GM19395 (cell line): ENCODE measurements around the gene RNF145.

Source experiments
- ATAC-seq: cut with Tn5 transposase; IDR thresholded peaks from one replicate; pipeline ENCODE4 v1.9.1; 2021; ENCODE audit warnings: mild to moderate bottlenecking, moderate library complexity; ENCODE audit not compliant: unreplicated experiment

The RNF145 gene

DNA sequence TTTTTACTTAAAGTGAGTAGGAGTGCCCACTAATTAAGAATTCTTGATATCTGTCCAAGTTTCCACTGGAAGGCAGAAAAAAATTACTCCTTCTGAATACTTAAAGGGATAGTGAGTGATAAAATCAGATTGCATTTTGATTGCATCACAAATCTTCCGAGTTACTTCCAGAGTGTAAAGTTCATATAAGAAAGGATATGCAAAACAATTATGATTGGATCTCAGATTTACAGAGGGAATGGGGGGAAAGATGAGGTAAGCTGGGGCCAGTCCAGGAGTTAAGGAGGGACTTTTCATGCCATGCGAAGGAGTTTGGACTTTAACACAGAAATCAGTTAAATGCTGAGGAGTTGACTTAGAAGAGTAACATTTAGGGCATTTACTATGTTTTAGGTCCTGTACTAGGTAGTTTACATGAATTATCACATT is 9.3 kb upstream of the RNF145 start:
- ATAC-seq: no peak

DNA sequence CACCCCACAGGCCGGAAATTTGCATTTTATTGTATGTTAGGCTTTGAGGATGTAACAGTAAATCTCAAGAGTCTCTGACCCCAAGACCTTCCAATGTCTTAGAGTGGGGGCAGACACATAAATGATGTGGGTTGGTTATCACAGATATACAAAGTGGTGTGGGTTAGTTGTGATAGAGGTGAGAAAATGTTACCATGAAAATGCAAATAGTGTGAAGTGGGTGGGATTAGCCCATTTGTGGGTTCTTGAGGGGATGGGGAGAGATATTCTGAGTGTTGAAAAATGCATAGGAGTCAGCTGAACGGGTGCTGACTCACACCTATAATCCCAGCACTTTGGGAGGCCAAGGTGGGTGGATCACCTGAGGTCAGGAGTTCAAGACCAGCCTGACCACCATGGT is 7.9 kb upstream of the RNF145 start:
- ATAC-seq: no peak

DNA sequence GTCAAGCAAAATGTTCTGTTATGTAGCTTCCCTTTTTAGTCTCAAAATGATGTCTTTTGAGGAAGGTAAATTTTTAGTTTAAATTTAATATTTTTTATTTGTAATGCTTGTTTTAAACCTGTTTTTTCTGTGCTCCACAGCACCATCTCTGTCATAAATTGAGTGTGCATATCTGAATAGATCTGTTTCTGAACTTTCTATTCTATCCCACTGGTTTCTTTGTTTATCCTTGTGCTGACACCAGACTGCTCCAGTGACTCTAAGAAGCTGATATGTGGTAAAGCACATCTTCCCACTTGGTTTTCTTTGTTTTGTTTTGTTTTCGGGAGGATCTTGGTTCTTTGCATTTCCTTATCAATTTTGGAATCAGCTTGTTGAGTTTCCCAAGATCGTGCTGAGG is 7.1 kb upstream of the RNF145 start:
- ATAC-seq: no peak

DNA sequence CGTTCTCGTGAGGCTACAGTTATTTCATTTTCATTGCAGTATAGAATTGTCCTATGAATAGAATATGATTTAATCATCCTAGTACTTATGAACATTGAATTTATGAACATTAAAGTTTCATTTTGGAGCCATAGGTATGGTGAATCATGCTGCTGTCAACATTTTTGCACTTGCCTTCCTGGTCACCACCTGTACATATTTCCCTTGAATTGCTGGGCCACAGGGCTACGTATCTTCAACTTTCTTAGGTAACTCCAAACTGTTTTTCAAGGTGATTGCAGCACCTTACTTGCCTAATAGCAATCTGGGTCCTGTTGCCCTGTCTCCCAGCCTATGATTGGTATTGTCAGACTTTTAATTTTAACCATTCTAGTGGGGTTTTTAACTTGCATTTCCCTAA is 6.5 kb upstream of the RNF145 start:
- ATAC-seq: no peak

DNA sequence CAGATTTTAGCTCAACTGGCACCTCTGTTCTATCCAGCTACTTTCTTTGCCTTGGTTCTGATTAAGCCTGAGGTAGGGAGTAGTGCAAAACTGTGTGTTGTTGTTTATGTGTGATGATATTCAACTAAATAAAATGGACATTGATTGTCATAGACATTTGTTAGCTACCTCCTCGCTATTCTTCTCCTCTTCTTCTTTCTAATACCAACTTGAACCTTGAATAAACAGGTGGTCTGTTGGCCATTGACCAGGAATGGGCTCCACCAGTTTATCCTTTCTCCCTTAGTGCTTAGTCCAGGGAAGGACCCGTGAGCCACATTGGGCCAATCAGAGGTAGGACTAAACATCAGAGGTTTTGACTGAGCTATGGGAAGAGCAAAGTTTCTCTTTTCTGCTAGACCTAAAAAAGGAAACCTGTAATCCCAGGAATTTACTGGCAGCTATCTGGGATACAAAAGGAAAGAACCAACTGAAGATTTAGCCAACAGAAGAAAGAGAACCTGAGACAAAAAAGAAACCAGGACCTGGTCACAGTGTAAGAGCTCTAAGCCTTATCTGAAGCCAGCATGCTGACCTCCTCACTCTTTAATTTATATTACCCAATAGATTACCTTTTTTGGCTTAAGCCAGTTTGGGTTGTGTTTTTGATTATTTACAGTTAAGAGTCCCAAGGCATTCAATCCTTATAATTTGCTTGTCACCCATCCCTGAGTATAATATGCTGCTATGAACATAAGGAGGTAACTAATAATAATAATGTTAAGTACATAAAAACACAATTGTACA is 5.3 kb upstream of the RNF145 start:
- ATAC-seq: no peak

DNA sequence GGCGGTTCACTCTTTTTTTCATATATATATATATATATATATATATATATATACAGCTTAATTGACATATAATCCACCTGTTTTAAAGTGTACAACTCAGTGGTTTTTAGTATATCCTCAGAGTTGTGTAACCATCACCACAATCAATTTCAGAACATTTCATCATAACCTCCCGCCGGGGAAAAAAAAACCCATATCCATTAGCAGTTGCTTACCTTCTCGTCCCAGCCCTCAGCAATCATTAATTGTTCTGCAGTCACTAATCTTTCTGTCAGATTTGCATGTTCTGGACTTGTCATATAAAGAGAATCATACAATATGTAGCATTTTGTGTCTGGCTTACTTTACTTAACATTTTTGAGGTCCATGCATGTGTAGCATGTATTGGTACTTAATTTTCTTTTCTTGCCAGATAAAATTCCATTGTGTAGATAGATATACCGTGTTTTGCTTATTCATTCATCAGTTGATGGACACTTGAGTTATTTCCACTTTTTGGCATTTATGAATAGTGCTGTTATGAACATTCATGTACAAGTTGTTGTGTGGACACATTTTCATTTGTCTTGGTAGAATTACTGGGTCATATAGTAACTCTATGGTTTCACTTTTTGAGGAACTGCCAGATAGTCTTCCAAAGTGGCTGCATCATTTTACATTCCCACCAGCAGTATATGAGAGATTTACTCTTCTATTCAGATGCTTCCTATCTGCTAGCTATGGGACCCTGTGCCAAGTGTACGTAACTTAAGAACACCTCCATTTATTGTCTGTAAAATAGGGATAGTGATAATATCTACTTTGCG is 3.5 kb upstream of the RNF145 start:
- ATAC-seq: no peak

DNA sequence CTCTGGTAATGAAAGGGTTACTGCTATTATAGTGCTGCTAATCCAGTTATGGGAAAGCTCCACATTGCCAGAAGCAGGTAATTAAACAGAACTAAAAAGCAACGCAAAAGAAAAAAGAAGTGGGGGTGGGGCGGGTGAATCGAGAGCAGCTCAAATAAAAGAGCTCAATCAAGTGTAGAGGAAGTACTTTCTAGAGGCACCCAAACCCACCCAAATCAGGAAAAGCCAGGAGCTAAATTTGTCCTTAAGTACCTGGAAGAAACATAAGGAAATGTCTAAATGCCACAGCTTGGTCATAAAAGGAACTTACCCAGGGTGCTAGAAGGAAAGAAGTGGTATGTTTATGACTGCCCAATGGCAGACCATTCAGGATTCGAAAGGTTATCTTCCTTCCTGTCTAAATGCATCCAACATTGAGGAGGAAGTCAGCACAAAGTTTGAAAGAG is 2.4 kb upstream of the RNF145 start:
- ATAC-seq: no peak

DNA sequence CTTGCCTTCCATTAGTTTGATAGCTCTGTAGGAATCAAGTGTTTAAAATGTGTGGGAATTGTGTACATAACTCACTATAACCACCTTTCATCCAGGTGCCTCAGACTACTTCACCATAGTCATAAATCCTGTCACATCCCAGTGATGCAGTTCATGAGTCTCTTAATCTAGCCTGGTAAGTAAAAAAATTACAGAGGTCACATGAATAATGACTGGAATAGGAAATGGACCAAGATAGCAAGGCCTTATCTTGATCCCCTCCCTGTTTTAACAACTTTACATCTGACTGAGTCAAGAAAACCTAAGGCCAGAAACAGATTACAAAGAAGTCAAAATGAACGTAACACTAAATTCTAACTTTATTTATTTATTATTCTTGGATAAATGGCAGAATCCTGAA is 1.5 kb upstream of the RNF145 start:
- no peak for ATAC-seq

DNA sequence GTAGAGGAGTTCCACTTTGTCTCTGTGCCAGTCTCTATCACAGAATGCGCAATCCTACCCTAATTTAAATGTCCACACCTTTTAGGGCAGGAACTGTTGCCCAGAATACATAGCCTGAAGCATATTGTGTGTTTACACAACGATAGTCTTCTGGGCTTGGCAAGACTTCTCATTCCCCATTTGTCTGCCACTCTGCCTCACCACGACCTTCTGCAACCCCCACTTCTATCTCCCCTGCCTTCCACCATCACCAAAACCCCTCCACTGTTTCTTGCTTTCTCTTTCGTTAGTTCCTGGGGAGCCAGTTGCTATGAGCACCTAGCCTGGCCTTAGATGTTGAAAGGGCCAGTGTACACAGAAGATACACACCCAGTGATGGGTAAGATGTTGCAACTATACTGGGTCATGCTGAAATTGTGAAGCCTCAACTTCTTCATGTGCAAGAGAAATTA is 883 bp upstream of the RNF145 start:
- ATAC-seq: no peak

DNA sequence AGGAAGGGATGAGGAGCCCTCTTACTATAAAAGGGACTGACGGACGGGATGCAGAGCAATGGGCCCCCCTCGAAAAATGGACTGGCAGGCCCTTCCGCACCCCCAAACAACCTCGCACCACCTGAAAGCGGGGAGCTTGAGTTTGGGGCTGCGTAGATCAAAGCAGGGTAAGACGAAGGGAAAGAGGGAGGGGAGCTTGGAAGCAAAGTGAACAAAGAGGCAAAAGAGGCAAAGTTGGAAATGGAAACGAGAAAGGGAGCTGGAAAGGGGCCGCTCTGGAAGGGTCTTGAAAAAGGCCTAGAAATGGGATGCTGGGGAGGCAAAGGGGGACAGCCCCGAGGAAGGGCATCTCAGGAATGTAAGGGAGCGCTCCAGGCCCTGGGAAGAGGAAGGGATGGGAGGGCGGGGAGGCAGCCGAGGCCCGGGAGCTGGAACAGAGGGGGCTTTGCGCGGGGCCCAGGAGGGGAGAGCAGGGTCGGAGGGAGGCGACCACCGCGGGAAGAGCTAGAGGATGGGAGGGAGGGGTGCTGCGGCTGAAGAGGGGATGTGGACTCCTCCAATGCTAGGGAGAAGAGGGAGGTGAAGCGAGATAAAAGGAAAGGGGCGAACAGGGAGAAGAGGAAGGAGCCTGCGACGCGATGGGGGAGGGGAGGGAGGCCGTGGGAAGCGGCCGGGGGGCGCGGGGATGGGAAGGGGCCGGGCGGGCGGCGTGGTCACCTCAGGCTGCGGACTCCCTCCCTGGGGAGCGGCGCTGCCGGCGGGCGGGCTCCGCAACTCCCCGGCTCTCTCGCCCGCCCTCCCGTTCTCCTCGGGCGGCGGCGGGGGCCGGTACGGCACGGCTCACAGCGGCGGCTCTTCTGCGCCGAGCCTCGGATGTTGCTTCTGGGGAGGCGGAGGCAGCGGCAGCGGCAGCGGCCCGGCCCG is 577 bp downstream of the RNF145 start:
- peak; percentile 21 for ATAC-seq

DNA sequence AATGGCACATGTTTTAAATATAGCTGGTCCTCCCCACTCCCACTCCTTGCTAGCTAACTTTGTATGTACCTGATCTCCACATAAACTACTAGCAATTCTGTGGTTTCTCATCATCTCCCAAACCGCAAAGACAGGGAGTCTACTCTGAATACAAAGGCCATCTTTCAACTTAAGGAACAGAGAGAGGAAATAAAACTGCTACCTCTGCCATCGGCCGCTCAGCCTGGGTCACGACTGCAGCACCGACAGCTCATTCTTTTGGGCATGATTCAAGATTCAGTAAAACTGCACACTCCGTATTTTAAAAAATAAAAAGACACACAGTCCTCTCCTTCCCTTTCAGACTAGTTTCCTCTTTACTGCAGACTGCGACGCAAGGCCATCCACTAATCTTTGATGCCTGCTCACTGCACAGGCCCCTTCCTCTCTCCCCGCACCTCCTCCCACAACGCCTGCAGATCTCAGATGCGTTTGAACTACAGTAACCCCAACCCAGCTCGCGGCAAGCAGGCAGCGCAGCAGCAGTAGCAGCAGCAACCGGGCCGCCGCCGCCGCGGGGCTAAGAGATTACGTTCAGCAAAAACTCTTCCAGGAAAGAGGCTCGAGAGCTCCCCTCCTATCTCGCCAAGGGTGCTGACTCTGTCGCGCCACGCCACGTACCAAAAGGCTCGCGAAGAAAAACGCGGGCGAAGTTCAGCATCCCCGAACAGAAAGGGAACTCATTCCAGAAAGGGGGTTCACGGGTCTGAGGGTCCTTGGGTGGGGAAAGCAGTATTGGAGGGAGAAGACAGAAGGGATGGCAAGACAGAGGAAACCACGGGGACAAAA is 1.5 kb downstream of the RNF145 start:
- peak; percentile 61 for ATAC-seq

DNA sequence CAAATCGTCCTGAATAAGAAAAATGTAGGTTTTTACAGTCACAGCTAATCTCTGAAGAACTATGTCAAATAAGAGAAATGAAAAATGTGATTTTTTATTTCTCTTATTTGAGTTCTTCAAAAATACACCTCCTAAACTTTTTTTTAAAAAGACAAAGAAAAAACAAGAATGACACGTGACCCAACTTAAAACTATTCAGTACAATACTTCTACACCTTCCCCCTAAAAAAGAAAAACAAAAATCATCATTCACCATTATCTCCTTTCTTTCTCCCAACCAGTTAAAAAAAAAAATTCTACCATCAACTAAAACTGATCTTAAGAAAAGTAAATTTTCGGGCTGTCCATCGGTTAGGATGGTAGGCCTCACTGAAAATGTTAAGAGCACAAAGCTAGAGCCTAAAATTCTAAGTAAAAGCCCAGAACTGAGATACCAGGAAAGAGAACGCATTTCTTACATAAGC is 2.1 kb downstream of the RNF145 start:
- no peak for ATAC-seq

DNA sequence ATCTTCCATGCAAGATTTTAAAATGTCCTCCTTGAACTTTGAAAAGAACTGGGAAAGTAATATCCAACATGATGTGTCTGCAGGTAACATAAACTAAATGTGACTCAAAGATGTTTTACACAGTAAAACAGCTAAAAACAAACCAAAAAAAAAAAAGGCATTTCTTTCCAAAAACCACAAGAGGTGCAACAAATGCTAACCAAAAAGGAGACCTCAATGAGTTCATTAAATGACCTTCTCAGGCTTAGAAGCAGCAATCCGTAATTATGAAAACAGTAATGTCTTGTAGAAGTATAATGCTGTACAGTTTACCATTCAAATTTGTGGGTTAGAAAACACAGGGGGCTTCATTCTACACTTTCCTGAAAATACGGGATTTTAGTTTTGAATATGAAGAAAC is 2.5 kb downstream of the RNF145 start:
- no peak for ATAC-seq

DNA sequence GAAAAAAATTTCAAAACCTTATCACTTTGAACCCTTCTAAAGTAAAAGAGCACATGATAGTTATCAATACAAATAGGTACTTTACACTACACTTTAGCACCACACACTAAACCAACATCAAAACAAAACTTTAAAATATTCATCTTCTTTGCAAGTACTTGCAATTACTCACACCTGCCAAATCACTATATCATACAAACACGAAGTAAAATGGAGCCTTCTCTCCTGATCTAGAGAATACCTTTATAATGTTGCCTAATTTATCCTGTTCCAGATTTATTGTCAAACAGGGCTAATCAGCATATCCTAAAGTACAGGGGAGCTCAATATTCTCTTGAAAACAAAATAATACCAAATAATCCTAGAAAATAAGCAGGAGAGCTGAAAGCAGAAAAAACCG is 3.0 kb downstream of the RNF145 start:
- no peak for ATAC-seq

DNA sequence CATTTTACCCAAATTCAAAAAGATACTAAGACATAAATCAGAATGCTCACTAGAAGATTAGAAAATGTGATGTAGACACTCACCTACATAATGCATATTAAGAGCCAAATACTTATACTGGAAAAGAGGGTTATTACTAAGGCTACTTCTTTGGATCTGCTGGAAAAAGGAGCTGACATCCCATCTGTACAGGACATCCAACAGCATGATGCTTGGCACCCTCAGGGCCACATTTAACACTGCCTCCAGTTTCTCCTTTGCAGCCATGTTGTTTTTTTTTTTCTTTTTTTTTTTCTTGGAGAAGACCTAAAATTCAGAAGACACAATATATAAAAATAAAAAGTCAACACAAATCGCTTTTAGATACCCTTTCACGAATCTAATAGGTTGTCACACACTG is 6.0 kb downstream of the RNF145 start:
- ATAC-seq: no peak

DNA sequence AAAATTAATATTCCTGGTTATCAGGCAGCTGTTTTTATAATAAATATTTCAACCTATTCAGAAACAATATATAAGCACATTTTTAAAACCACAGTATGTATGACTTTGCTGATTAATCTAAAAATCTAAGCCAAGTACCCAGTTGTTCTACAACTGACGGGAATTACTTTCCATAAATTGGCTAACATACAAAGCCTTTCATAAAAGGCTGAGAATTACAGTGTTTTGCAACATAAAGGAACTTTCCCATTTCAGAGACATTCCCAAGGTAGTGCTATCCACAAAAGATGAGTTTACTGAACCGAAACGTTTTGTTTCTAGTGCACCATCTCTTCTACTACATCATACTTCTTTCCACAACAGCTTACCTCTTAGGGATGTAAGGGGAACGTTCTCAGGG is 7.2 kb downstream of the RNF145 start:
- ATAC-seq: no peak

DNA sequence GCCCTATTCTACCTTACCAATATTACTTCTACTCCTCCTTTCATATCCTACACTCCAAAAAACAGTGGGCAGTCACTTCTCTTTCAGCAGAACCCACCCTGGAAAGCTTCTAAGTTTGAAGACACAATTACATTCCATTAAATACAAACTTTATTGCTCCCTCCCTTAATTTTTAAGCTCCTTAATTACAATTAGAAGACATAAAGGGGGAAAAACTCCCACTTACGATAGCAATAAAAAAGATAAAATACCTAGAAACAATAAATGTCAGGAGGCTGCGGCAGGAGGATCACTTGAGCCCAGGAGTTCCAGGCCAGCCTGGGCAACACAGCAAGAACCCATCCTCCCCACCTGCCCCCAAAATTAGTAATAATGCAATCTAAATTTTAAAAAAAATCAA is 9.6 kb downstream of the RNF145 start:
- ATAC-seq: no peak

DNA sequence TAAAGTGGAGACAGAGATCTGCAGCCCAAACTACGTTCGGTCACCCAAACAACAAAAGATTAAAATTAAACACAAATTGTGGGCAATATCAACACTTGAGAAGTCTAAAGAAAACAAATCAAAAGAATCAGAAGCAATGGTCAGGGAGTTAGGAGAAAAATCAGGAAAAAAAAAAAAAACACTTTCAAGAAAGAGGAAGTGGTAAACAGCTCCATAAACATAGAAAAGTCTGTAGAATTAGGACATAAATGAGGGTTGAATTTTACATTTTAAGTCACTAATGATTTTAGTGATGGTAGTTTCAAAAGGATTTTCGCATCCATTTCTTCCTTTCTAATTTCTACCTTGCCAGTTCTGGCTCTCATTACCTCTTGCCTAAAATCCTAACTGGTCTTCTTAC is 10.1 kb downstream of the RNF145 start:
- ATAC-seq: no peak

DNA sequence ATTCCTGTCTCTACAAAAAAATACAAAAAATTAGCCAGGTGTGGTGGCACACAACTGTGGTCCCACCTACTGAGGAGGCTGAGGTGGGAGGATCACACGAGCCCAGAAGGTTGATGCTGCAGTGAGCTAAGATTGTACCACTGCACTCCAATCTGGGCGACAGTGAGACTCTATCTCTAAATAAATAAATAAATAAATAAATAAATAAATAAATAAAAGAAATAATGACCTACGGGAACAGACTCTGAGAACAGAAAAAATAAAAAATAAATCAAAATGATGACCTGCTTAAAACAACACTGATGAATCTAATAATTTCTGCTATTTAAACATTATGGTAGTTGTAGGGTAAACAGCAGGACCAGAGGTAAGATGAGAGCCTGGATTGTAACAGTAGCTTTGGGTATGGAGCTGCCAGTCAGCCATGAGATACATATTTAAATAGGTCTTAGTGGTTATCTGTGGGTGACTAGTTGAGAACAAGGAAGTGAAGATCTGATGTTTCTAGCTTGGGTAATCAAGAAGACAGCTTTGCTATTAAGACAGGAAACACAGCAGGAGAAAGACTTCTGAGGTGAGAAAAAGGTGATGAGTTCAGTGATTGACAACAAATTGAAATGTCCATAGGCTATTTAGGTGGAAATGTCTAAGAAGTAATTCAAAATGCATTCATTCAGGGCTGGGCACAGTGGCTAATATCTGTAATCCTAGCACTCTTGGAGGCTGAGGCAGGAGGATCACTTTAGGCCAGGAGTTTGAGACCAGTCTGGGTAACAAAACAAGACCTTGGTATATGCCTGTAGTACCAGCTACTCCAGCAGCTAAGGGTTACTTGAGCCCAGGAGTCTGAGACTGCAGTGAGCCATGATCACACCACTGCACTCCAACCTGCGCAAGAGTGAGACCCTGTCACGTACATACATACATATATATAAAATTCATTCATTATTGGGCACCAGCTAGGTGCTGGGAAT is 11.0 kb downstream of the RNF145 start:
- peak; percentile 94 for ATAC-seq
